Measurements from ENCODE around the gene IPO4.
"Not testable (repeated sequence)": the region's sequence is repeated elsewhere in the genome, so short reads cannot be mapped to it uniquely, and the experiment has no call there.

The IPO4 gene, protein sequence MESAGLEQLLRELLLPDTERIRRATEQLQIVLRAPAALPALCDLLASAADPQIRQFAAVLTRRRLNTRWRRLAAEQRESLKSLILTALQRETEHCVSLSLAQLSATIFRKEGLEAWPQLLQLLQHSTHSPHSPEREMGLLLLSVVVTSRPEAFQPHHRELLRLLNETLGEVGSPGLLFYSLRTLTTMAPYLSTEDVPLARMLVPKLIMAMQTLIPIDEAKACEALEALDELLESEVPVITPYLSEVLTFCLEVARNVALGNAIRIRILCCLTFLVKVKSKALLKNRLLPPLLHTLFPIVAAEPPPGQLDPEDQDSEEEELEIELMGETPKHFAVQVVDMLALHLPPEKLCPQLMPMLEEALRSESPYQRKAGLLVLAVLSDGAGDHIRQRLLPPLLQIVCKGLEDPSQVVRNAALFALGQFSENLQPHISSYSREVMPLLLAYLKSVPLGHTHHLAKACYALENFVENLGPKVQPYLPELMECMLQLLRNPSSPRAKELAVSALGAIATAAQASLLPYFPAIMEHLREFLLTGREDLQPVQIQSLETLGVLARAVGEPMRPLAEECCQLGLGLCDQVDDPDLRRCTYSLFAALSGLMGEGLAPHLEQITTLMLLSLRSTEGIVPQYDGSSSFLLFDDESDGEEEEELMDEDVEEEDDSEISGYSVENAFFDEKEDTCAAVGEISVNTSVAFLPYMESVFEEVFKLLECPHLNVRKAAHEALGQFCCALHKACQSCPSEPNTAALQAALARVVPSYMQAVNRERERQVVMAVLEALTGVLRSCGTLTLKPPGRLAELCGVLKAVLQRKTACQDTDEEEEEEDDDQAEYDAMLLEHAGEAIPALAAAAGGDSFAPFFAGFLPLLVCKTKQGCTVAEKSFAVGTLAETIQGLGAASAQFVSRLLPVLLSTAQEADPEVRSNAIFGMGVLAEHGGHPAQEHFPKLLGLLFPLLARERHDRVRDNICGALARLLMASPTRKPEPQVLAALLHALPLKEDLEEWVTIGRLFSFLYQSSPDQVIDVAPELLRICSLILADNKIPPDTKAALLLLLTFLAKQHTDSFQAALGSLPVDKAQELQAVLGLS
- total RNA-seq: 2.3 to 2.9 reads per million in 2 experiments

DNA sequence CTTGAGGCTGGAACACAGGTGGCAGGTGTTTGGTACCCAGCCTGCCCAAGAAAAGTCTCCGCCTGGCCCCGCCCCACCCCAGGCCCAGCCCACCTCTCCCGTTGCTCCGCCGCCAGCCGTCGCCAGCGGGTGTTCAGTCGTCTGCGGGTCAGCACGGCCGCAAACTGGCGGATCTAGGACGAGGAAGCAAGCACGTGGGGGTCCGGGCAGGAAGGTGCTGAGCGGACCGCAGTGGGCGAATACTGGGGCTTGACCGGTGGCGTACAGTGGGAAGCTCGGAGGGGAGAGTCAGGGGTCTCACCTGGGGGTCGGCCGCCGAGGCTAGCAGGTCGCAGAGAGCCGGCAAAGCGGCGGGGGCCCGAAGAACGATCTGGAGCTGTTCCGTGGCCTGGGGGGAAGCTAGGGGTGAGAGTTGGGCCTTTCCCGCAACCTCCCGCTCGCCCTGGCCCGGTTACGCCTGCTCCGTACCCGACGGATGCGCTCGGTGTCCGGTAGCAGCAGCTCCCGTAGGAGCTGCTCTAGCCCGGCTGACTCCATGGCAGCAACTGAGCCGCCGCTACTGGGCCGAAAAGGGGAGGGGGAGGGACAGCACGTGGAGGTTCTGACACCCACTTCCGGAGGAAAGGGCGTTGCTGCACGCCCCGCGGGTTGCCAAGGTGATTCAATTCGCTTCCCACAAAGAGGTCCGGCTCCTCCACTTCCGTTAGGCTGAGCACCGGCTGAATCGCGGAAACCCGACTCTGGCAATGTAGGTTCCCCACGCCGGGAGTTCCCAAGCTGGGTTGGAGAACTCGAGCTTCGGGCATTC, at the start of gene IPO4:
Gene IPO4, minus strand, starts transcription at position 566 of the 808 bp plus-strand sequence. Its CDS starts 29 bp downstream, at position 537.
- peak; percentile 94 for DNase-seq (ENCODE audit: low read depth)

DNA sequence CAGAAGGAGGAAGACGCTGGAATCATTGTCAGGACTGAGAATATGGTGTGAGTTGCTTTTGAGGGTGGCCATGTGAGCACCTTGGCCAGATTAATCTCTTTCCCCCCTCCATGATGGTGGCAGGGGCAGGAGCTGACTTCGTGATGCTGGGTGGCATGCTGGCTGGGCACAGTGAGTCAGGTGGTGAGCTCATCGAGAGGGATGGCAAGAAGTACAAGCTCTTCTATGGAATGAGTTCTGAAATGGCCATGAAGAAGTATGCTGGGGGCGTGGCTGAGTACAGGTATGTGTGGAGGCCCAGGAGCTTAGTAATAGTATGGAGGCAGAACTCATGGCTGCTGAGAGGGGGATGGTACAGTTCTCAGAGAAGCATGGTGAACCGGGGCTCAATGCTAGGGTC, 49.5 kb upstream of the IPO4 start:
- no peak for DNase-seq (ENCODE audit: low read depth)

DNA sequence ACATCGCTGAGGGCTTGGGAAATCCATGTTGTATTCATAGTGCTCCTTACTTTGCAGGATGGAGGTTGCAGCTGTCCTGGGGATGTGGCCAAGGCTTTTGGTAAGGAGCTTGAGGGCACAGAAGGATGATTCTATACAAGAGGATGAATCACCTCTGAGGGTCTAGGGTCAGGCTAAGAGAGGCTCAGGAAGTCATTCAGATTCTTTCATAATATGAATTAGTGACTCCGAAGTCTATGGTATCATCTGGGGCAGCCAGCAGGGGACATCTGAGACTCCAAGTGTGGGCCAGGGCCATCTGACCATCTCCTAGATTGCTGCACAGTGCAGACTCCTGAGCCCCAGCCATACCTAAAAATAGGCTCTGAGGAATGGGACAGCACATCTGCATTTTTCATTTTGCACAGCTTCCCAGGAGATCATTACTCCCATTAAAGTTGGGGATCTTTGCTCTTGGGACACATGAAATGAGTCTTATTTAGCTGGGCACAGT, 48.9 kb upstream of the IPO4 start:
- DNase-seq (ENCODE audit: low read depth): no peak

DNA sequence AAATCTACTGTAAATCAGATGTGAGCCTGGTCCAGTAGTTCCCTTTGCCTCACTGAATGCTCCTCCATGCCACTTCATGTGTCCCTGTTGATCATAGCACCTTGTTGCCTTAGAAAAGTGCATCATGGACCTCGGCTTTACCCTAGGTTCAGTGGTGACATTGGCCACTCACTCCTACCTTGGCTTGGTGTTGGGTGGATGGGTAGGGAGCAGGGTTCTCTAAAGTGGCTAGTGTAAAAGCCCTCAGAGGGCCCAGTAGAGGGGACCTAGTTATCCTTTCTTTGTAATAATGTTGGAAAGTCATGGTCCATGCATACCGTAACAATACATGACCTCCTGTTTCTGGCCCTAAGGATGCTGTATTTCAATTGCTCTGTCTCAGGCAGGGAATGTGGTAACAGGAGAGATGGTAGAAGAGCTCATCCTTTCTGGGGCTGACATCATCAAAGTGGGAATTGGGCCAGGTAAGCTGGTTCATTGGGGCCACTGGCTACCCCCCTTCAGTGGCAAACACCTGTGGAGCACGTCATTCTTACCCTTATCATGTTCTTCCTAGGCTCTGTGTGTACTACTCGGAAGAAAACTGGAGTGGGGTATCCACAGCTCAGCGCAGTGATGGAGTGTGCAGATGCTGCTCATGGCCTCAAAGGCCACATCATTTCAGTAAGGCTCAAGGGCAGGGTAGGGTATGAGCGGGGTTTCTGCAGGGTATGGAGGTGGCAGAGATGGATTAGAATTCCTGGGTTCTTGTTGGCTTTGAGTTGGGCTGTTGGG, 48.3 kb upstream of the IPO4 start:
- no peak for DNase-seq (ENCODE audit: low read depth)

DNA sequence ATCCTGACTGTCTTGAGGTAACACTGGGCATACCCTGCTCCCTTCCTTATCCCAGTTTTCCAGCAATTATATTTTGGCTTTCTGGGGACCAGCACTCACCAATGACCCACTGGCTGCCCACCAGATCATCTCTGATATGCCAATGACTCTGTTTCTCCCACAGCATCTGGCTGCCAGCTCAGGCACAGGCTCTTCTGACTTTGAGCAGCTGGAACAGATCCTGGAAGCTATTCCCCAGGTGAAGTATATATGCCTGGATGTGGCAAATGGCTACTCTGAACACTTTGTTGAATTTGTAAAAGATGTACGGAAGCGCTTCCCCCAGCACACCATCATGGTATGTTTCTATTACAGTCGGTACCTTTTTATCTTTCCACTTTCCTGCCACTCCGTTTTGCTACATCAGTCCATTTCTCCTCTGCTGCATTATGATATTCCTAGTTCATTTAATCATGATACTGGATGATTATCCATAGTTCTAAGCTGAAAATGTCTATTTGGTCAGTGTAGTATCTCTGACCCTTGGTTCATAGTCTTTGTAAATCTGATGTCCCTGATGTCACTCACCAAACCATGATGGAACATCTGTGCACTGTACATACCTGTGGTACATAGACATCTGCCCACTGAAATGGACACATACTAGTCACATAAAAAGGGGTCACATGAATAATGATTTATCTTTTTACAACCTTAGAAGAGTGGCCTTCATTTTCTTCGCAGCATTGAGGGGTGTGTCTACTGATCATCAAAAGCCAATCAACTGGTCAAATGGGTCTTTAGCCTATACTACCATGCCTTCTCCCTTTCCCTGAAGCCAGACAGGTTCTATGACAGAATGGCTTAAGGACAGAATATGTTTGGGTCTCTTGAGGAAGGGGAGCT, 47.4 kb upstream of the IPO4 start:
- DNase-seq (ENCODE audit: low read depth): no peak

- no peak for DNase-seq (ENCODE audit: low read depth)
Observed at GRCh38 chr14:24234095-24235005, 45.7 kb upstream of the IPO4 start.

- no peak for DNase-seq (ENCODE audit: low read depth)
Observed at GRCh38 chr14:24233538-24233866, 44.9 kb upstream of the IPO4 start.

- no peak for DNase-seq (ENCODE audit: low read depth)
Observed at GRCh38 chr14:24232645-24233537, 44.3 kb upstream of the IPO4 start, which contains the start of gene GMPR2. Gene GMPR2, plus strand, starts transcription at chr14:24232929. Its CDS starts 325 bp downstream, at chr14:24233254.

DNA sequence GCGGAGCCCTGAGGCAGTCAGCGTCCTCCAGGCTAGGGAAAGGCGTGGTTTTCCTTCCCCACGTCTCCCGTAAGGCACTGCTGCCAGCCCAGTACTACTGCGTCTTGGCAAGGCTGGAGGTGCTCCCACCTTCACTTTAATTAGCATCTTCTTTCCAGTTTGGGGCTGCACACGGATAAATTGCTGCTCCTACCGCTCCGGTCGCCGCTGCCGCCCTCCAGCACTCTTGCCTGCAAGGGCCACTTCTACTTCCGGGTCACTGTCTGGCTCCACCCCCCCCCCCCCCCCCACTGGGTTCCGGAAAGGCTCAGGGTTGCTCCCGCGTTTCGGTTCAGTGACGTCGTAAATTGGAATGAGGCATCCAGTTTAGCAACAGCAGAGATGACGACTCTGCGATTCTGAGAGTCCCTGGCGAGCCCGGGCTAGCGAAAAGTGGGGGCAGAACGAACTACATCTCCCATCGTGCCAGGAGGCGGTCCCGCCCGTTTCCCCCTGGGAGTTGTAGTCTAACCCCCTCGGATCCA, 43.6 kb upstream of the IPO4 start, which contains the start of gene NEDD8:
Gene NEDD8, minus strand, starts transcription at position 247 of the 524 bp plus-strand sequence. Its CDS starts 100 bp downstream, at position 147.
- DNase-seq (ENCODE audit: low read depth): peak; percentile 79

DNA sequence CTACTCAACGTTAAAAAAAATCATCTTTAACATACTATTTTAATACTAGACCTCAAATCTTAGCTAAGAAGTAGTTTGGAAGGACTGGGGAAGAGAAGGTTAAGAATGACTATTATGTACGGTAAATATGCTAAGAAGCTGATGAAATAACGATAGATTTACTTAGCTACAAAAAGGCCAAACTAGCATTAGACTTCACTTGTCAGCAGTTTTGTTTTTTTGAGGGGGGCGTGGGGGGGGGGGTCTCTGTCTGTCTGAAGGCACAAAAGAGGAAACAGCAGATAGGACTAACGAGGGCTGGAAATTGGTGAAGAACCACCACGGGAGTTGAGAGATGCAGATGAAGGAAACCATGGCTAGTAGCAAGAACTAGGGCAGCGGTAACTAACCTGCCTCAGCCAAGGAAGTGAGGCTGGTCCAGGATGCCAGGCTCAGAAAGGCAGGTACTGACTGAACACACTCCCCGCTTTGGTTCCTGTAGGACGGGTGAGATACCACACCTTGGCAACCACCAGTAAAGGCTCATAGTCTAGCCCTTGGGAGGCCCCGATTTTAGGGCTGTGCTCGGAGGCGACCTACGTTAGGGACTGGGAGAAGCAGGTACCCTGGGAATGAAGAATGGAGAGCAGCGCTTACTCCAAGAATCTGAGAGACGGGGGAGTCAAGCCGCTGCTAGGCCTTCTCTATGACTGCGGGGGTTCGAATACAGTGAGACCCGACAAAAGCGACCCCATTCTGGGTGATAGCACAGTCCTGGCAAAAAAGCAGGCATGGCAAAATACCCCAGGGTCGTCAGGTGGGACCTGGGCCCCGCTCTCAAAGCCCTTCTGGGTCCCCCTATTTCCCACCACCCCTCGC, 42.9 kb upstream of the IPO4 start:
- no peak for DNase-seq (ENCODE audit: low read depth)

DNA sequence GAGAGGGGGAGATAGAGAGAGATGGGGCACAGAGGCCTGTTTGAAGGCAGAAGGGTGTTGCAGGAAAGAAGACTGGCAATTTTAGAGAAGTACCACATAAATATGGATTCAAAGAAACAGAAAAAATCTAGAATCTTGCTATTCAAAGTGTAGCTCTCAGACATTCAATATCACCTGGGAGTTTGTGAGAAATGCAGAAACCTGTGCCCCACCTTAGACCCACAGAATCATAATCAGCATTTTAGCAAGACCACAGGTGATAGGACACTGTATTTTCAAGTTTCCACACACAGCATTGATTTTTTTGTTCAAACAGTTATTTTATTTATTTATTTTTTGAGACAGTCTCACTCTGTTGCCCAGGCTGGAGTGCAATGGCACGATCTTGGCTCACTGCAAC, 40.3 kb upstream of the IPO4 start:
- no peak for DNase-seq (ENCODE audit: low read depth)

DNA sequence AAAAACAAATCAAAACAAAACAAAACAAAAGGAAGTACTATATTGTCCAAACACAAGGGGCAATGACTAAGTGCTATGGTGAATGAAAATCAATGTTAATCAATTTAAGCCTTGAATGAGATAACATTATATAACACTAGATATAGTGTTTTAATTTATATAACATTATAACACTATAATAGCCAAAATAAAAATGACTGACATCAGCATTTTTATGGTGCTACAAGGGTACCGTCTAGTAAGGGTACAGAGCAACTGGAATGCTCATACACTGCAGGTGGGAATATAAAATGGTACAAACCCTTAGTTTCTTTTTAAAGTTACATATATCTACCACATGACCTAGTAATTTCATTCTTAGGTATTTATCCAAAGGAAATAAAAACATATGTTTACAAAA, 37.9 kb upstream of the IPO4 start:
- no peak for DNase-seq (ENCODE audit: low read depth)

GRCh38 chr14:24224618-24225071, 36.0 kb upstream of the IPO4 start:
- DNase-seq (ENCODE audit: low read depth): no peak

GRCh38 chr14:24222987-24223386, 34.4 kb upstream of the IPO4 start:
- DNase-seq (ENCODE audit: low read depth): not testable (repeated sequence)

GRCh38 chr14:24219521-24219920, 30.9 kb upstream of the IPO4 start:
- no peak for DNase-seq (ENCODE audit: low read depth)

DNA sequence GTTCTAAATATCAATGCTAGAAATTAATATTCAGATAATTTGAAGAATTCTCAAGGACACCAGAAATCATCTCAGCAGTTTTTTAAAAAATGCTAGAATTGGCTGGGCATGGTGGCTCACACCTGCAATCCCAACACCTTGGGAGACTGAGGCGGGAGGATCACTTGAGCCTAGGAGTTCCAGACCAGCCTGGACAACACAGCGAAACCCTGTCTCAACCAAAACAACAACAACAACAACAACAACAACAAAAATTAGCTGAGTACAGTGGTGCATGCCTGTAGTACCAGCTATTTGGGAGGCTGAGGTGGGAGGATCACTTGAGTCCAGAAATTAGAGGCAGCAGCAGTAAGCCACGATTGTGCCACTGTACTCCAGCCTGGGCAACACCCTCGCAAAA, 30.5 kb upstream of the IPO4 start:
- no peak for DNase-seq (ENCODE audit: low read depth)
